GM18505 (cell line): ENCODE results near the gene TTL.
"Not testable (repeated sequence)": the region's sequence is repeated elsewhere in the genome, so short reads cannot be mapped to it uniquely, and the experiment has no call there.

Experiments used
- ATAC-seq: cut with Tn5 transposase; IDR thresholded peaks from one replicate; pipeline ENCODE4 v1.9.1; 2021; ENCODE audit not compliant: unreplicated experiment
- POLR2A ChIP-seq: IDR thresholded peaks from 4 replicates; pipeline ENCODE4 v1.6.1; 2011; ENCODE audit warnings: borderline replicate concordance; ENCODE audit not compliant: insufficient read depth, insufficient read length; ENCODE audit errors: extremely low read depth

TTL gene

DNA sequence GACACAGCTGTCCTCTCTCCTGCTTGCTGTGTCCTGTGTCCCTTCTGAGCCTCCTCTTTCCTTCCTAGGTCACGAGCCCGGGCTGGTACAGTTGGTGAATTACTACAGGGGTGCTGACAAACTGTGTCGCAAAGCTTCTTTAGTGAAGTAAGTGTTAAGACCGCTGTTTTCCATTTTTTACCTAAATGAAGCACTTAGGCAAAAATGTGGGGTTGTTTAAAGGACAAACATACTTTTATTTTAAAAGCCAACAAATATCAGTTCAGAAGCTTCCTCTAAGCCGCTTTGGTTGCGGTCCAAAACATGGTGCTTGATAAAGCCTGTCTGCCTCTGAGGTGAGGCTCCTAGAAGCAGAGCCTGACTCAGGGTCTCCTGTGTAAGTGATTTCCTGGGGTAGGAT is 3.9 kb downstream of the TTL start:
- TF ChIP-seq POLR2A = no peak
- no peak for ATAC-seq

- no peak for TF ChIP-seq POLR2A
- ATAC-seq = no peak
Observed at GRCh38 chr2:112486895-112487294, 4.9 kb downstream of the TTL start.

DNA sequence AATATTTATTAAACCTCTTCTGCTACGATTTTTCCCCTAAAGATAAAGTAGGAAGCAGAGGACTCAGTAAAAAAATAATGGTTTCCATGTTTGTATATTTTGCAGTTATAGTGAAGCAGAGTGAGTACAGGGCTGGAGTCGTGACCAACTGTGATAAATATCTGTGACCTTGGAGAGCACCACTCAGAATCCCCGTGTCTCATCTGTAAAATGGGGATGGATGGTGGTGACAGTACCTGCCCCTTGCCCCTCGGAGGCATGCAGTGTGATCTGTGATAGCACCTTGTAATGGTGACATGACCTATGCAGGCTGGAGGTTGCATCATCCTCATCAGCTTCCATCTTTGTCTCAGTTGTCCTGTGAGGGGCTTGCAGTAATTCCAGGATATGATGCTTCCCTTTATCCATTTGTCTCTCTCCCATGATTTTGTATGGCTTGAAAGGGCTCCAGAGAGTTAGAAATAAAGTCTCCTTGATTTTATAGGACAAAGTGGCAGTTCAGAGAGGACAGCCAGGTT is 5.5 kb downstream of the TTL start:
- no peak for ATAC-seq
- no peak for TF ChIP-seq POLR2A

DNA sequence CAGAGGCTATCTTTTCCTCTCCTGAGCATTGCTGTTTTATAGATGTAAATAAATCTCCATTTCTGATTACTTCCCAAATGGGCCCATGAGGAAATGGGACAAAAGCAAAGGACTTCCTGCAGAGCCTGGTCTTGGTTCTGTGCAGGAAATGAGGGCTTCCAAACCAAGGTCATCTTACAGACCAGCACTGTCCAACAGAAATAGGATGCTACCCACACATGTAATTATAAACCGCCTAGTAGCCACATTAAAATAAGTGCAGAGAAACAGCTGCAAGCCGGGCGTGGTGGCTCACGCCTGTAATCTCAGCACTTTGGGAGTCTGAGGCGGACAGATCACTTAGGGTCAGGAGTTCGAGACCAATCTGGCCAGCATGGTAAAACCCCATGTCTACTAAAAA is 6.2 kb downstream of the TTL start:
- ATAC-seq = no peak
- TF ChIP-seq POLR2A = no peak

- no peak for ATAC-seq
- TF ChIP-seq POLR2A = no peak
Observed at GRCh38 chr2:112491946-112492345, 10.0 kb downstream of the TTL start.

DNA sequence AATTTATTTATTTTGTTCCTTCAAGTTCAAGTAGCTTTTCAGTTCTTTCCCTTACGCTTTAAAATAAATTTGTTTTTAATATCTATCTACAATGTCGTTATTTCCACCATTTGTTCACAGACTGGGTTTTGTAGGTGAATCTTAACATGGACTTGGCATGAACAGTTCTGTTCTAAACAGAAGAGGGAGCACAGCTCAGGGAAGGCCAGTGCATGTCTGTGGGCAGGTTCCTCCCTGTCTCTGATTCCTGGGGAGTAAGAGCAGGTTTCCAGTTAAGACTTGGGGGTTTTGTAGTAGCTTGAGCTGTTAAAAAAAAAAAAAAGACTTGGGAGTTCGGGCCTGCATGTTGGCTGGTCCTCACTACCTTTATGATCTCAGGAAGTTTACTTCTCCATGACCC is 11.1 kb downstream of the TTL start:
- no peak for ATAC-seq

DNA sequence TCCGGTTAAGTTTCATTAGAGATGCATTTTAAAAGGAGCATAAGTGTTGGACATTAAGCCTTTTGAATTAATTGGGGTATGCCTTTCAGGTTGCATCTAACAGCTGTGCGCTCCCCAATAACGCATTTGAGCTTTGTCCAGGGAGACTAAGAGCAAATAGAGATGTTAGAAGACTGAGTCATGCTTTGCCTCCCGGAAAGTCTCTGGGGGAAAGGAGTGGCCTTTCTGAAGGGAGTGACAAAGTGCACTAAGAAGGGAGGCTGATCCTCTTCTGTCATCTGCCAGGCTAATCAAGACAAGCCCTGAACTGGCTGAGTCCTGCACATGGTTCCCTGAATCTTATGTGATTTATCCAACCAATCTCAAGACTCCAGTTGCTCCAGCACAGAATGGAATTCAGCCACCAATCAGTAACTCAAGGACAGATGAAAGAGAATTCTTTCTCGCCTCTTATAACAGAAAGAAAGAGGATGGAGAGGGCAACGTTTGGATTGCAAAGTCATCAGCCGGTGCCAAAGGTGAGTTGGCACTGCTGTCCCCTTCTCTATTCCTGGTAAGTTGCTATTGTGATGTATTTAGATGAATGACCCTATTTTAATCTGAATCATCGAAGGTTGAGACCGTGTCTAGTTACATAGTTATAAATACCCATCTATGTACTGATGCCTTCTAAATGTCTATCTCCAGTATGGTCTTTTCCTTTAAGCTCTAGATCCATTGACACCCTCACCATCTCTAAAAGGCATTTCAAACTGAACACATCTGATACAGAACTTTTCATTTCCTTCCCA is 12.1 kb downstream of the TTL start:
- ATAC-seq = no peak
- no peak for TF ChIP-seq POLR2A

More for the DNA sequence above, 11.1 kb downstream of the TTL start:
- no peak for TF ChIP-seq POLR2A

DNA sequence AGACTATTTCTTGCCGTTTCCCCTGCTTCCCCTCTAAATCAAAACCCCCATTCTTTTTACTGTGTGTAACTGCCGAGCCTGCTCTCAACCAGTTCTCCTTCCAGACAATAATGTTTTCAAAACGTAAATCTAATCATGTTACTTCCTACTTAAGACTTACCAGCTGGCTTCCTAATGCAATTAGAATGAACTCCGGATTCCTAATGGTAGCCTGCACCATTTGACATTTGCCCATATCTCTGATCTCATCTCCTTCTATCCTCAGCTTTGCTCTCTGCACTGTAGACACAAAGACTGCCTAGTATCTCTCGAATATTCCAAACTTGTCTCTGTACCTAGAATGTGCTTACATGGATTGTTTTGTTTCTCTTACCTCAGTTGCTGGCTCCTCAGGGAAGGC is 12.9 kb downstream of the TTL start:
- TF ChIP-seq POLR2A = no peak
- no peak for ATAC-seq

- not testable (repeated sequence) for ATAC-seq
Observed at GRCh38 chr2:112495878-112496277, 13.9 kb downstream of the TTL start.

DNA sequence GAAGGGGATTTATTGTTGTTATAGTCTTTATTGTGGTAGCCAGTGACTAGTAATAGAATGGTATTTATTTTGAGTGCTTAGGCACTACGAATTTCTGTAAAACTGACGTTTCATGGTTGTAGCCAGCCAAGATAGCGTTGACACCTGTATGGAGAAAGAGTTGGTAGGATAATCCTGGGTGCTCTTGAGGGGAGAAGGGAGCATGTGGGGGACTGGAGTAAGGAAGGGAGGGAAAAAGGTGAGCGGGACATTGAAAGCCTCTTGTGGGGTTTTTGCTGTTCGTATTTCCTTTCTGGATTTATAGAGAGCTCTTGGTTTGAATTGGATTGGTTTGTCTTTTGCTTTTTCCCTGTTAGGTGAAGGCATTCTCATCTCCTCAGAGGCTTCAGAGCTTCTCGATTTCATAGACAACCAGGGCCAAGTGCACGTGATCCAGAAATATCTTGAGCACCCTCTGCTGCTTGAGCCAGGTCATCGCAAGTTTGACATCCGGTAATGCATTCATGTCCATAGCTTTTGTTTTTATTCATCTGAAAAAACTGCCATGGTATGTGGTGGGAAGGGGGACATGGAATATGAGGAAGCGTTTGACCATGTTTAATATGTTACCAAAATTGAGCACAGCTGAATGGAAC is 19.0 kb downstream of the TTL start:
- not testable (repeated sequence) for ATAC-seq

- ATAC-seq = not testable (repeated sequence)
Observed at GRCh38 chr2:112509239-112509998, 27.5 kb downstream of the TTL start.

DNA sequence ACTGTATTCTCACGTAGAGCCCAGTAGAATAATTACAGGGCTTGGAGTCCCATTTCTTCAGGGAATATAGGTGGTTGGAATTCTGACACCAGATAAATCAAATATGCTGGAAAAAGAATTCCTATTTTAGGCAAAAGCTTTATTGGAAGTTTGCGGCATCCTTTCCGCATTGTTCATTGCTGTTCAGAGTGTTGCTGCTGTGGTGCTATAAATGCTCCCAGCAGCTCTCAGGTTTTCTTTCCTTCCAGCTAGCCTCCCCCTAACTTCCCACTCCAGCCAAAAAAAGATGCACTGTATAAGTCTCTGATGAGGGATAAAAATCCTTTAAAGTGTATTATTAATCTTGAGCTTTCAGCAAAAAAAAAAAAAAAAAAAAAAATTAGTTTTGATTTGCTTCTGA is 34.8 kb downstream of the TTL start:
- no peak for ATAC-seq
- no peak for TF ChIP-seq POLR2A

DNA sequence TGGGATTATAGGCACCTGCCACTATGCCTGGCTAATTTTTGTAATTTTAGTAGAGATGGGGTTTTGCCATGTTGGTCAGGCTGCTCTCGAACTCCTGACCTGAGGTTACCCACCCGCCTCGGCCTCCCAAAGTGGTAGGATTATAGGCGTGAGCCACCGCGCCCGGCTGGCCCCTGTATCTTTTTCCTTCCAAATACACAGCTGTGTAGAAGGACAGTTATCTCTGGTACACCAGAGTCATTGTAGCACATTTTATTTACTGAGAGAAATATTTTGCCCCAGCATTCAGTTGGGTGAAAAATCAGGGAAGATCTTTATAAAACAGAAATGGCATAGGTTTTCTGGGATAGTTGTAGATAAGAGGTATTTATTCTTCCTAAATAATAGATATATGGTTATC is 36.9 kb downstream of the TTL start:
- no peak for TF ChIP-seq POLR2A
- no peak for ATAC-seq

DNA sequence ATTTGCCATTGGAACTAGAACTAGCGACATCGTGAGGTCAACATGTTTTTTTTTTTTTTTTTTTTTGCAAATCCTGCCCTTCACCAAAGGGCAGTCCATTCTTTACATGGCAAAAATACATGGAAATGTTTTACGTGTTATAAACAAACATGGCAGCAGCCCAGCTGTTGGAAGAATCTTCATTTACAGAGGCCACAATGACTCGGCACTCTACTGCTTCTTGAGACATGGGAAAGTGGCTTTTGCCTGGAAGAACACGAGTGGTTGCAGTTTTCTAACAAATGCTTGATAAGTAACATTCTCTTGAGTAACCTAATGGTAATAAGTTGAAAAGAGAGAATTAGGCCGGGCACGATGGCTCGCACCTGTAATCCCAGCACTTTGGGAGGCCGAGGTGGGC is 37.5 kb downstream of the TTL start:
- no peak for TF ChIP-seq POLR2A
- ATAC-seq = no peak
